Measurements from ENCODE around the gene CIDEA.

GRCh38 chr18:12276736-12277554 lies 22.8 kb downstream of the CIDEA start:
- TF ChIP-seq, protein P1, sequence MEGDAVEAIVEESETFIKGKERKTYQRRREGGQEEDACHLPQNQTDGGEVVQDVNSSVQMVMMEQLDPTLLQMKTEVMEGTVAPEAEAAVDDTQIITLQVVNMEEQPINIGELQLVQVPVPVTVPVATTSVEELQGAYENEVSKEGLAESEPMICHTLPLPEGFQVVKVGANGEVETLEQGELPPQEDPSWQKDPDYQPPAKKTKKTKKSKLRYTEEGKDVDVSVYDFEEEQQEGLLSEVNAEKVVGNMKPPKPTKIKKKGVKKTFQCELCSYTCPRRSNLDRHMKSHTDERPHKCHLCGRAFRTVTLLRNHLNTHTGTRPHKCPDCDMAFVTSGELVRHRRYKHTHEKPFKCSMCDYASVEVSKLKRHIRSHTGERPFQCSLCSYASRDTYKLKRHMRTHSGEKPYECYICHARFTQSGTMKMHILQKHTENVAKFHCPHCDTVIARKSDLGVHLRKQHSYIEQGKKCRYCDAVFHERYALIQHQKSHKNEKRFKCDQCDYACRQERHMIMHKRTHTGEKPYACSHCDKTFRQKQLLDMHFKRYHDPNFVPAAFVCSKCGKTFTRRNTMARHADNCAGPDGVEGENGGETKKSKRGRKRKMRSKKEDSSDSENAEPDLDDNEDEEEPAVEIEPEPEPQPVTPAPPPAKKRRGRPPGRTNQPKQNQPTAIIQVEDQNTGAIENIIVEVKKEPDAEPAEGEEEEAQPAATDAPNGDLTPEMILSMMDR (IDR thresholded peaks at IDR 0.05) = no peak
- TF ChIP-seq EP300 (IDR thresholded peaks at IDR 0.05) (no peak), POLR2AphosphoS5 (IDR thresholded peaks at IDR 0.05) (no peak), POLR2A (IDR thresholded peaks at IDR 0.05) (no peak)

Data from gastroesophageal sphincter (tissue), 3 donors.